Neural cell (in vitro differentiated cells): Measurements from ENCODE around the gene THUMPD3. TPM values are rescaled to one million over a fixed set of nuclear protein-coding genes. Genes with fewer than 3 reads are reported as not detected.

Experiments
- H2AFZ ChIP-seq: fragments of 200-600, 300-800 bp; sonication (generic), shearing (Covaris generic); 2 replicates; pipeline ENCODE4 v1.6.0; 2014; ENCODE audit warnings: low read depth, mild to moderate bottlenecking, antibody characterized with exemption, low read length, moderate library complexity
- H3F3A ChIP-seq: fragments of 200-600 bp; shearing (Covaris generic); 2 replicates; pipeline ENCODE4 v1.6.1; 2016; ENCODE audit warnings: mild to moderate bottlenecking, moderate library complexity, mixed read lengths, antibody characterized with exemption, low read length; ENCODE audit not compliant: insufficient read depth, poor library complexity, severe bottlenecking
- H3K27ac ChIP-seq: fragments of 200-600, 300-800 bp; sonication (generic), shearing (Covaris generic); 2 replicates; pipeline ENCODE4 v1.5.1; 2014; ENCODE audit warnings: mild to moderate bottlenecking, low read length, moderate library complexity
- H3K27me3 ChIP-seq: fragments of 300-800, 200-600 bp; sonication (generic), shearing (Covaris generic); 2 replicates; pipeline ENCODE4 v1.6.0; 2014; ENCODE audit warnings: mild to moderate bottlenecking, low read depth, low read length, moderate library complexity; ENCODE audit not compliant: insufficient read depth
- H3K36me3 ChIP-seq: fragments of 300-800, 200-600 bp; sonication (generic), shearing (Covaris generic); 2 replicates; pipeline ENCODE4 v1.5.1; 2014; ENCODE audit warnings: mild to moderate bottlenecking, antibody characterized with exemption, low read length, moderate library complexity; ENCODE audit not compliant: insufficient read depth
- H3K4me2 ChIP-seq: fragments of 300-800, 200-600 bp; sonication (generic), shearing (Covaris generic); 2 replicates; pipeline ENCODE4 v1.6.0; 2014; ENCODE audit warnings: mild to moderate bottlenecking, low read length
- H3K4me3 ChIP-seq: fragments of 300-800, 200-600 bp; sonication (generic), shearing (Covaris generic); 2 replicates; pipeline ENCODE4 v1.5.1; 2014; ENCODE audit warnings: mild to moderate bottlenecking, low read length, moderate library complexity
- H3K79me2 ChIP-seq: fragments of 200-600 bp; shearing (Covaris generic); replicated peaks from 2 replicates; pipeline ENCODE4 v1.6.0; 2014; ENCODE audit warnings: mild to moderate bottlenecking, low read length, moderate library complexity; ENCODE audit not compliant: insufficient read depth
- H3K9ac ChIP-seq: fragments of 300-800, 200-600 bp; sonication (generic), shearing (Covaris generic); 2 replicates; pipeline ENCODE4 v1.6.1; 2016; ENCODE audit warnings: mild to moderate bottlenecking, low read length, mixed read lengths
- H3K9me2 ChIP-seq: fragments of 200-600 bp; shearing (Covaris generic); 2 replicates; pipeline ENCODE4 v1.6.1; 2016; ENCODE audit warnings: mild to moderate bottlenecking, low read length, mixed read lengths; ENCODE audit not compliant: insufficient read depth
- H3K9me3 ChIP-seq: fragments of 200-600, 300-800 bp; sonication (generic), shearing (Covaris generic); 2 replicates; pipeline ENCODE4 v1.6.1; 2016; ENCODE audit warnings: mild to moderate bottlenecking, mixed run types, low read length, moderate library complexity, mixed read lengths
- H4K20me1 ChIP-seq: fragments of 200-600 bp; shearing (Covaris generic); 2 replicates; pipeline ENCODE4 v1.6.1; 2016; ENCODE audit warnings: mild to moderate bottlenecking, mixed run types; ENCODE audit not compliant: insufficient read depth
- EP300 ChIP-seq: fragments of 450-650 bp; conservative IDR thresholded peaks from 2 replicates; pipeline ENCODE4 v1.6.1; 2014; ENCODE audit warnings: antibody characterized with exemption, mild to moderate bottlenecking, moderate library complexity; ENCODE audit not compliant: poor library complexity, severe bottlenecking
- EZH2 ChIP-seq: fragments of 200-600, 300-800 bp; shearing (Covaris generic), sonication (generic); IDR thresholded peaks from 2 replicates; pipeline ENCODE4 v1.6.1; 2014; ENCODE audit warnings: antibody characterized with exemption, low read length, borderline replicate concordance, mild to moderate bottlenecking; ENCODE audit not compliant: insufficient read depth, poor library complexity, severe bottlenecking
- MXI1 ChIP-seq: fragments of 450-650 bp; conservative IDR thresholded peaks from 2 replicates; pipeline ENCODE4 v1.6.1; 2014; ENCODE audit warnings: antibody characterized with exemption, mild to moderate bottlenecking; ENCODE audit not compliant: poor library complexity, severe bottlenecking
- POLR2AphosphoS5 ChIP-seq: IDR thresholded peaks from 2 replicates; pipeline ENCODE4 v1.6.1; 2012
- RAD21 ChIP-seq: fragments of 450-650 bp; conservative IDR thresholded peaks from 2 replicates; pipeline ENCODE4 v1.6.1; 2014; ENCODE audit warnings: antibody characterized with exemption, mild to moderate bottlenecking, moderate library complexity
- REST ChIP-seq: IDR thresholded peaks from 2 replicates; pipeline ENCODE4 v1.6.1; 2012; ENCODE audit warnings: borderline replicate concordance
- SMC3 ChIP-seq: fragments of 450-650 bp; conservative IDR thresholded peaks from 2 replicates; pipeline ENCODE4 v1.6.1; 2014; ENCODE audit warnings: antibody characterized with exemption, mild to moderate bottlenecking, moderate library complexity; ENCODE audit not compliant: poor library complexity
- TAF1 ChIP-seq: IDR thresholded peaks from 2 replicates; pipeline ENCODE4 v1.6.1; 2012; ENCODE audit warnings: low read depth
- polyA plus RNA-seq: library from polyadenylated mRNA; depleted of rRNA; stranded (reverse); fragments of >200 nt; gene quantifications from 2 replicates; pipeline ENCODE4 v1.2.3, GENCODE V29; 2014
- TF ChIP-seq, protein P1 (sequence below): fragments of 450-650 bp; IDR thresholded peaks from 2 replicates; pipeline ENCODE4 v1.5.1; 2014; ENCODE audit warnings: antibody characterized with exemption, mild to moderate bottlenecking, moderate library complexity; ENCODE audit not compliant: poor library complexity, severe bottlenecking

THUMPD3 gene
- polyA plus RNA-seq, 1 donor from 2014 or later = 32.6 TPM

DNA sequence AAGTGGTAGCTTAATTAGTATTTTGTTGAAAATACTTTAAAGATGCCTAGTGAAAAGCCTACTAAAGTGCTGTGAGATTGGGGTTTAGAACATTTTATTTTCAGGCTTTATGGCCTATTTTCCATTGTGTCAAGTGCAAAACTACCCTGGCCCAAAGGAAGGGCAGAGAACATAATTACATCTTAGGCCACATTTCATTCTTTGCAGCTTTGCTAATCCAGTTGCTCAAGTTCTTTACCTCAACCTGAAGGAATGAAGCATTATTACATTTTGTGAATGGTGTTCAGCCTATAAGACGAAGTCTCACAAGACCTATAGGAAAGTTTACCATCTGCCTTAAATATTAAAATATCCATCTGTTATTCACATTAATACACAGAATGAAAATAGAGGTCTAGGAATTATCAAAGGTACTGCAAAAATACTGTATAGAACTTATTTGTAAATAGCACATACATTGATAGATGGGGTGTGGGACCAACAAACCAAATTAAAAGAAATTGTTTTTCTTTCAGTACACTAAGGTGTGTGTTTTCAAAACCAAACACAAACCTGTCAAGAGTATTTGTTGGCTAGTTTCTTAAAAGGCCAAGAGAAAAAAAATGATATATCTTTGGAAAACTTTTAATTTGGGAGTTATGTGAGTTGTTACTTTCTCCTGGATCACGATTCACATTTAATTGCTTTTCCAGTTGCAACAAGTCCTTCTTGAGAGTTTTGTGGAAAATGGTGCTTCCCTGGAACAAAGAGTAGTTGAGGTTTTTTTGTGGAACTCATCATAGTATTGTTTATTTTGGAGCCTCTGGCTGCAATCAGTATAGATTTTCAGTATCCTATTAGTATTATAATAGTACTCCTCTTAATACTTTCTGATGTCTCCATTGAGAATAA lies 22.6 kb downstream of the THUMPD3 start:
- no peak overlapping the region for H3K4me3 ChIP-seq
- no peaks in the 10 kb centered on the region for H3K9me3 ChIP-seq
- H3K27me3 ChIP-seq = no peaks in the 10 kb centered on the region
- H3K4me2 ChIP-seq = no peak overlapping the region
- no peaks in the 10 kb centered on the region for H3F3A ChIP-seq
- no peaks in the 10 kb centered on the region for H3K9me2 ChIP-seq
- TF ChIP-seq TAF1 (no peak), EZH2 (no peak), POLR2AphosphoS5 (no peak), MXI1 (no peak), EP300 (no peak)
- H3K27ac ChIP-seq = no peak overlapping the region
- H4K20me1 ChIP-seq = peaks cover under 1% of the 10 kb centered on the region
- H3K9ac ChIP-seq = no peak overlapping the region
- peaks cover 20% of the 10 kb centered on the region for H3K79me2 ChIP-seq
- H3K36me3 ChIP-seq = peaks cover 18% of the 10 kb centered on the region
- H2AFZ ChIP-seq = no peak overlapping the region

DNA sequence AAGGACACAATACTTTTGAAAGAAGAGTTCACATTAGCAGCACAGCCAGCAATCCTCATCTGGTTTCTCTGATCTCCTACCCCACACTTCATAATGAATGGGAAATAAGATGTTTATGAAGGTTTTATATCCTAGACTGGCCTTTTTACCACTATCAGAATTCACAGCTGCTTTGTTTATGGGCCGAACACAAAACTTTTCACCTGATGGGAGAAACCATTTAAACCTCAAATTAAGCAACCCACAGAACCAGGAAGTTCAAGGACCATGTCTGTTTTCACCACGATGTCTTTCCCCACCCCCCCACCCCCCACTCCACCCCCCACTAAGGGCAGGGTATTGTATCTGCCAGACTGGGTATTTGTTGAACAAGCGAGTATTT lies 23.2 kb downstream of the THUMPD3 start:
- Histone ChIP-seq H3K9ac (no peak overlapping the region), H3K27me3 (no peaks in the 10 kb centered on the region), H3K79me2 (peaks cover 26% of the 10 kb centered on the region), H3K9me3 (no peaks in the 10 kb centered on the region), H3K4me3 (no peak overlapping the region), H2AFZ (no peak overlapping the region), H3F3A (no peaks in the 10 kb centered on the region), H3K4me2 (no peak overlapping the region), H3K27ac (no peak overlapping the region), H4K20me1 (peaks cover 4% of the 10 kb centered on the region), H3K9me2 (no peaks in the 10 kb centered on the region), H3K36me3 (peaks cover 23% of the 10 kb centered on the region)
- TF ChIP-seq EZH2 (no peak), MXI1 (no peak), SMC3 (no peak), EP300 (no peak), TAF1 (no peak), RAD21 (no peak), POLR2AphosphoS5 (no peak), REST (no peak)
- TF ChIP-seq, protein P1, sequence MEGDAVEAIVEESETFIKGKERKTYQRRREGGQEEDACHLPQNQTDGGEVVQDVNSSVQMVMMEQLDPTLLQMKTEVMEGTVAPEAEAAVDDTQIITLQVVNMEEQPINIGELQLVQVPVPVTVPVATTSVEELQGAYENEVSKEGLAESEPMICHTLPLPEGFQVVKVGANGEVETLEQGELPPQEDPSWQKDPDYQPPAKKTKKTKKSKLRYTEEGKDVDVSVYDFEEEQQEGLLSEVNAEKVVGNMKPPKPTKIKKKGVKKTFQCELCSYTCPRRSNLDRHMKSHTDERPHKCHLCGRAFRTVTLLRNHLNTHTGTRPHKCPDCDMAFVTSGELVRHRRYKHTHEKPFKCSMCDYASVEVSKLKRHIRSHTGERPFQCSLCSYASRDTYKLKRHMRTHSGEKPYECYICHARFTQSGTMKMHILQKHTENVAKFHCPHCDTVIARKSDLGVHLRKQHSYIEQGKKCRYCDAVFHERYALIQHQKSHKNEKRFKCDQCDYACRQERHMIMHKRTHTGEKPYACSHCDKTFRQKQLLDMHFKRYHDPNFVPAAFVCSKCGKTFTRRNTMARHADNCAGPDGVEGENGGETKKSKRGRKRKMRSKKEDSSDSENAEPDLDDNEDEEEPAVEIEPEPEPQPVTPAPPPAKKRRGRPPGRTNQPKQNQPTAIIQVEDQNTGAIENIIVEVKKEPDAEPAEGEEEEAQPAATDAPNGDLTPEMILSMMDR = no peak
